Measurements from ENCODE around the gene SPCS2.

DNA sequence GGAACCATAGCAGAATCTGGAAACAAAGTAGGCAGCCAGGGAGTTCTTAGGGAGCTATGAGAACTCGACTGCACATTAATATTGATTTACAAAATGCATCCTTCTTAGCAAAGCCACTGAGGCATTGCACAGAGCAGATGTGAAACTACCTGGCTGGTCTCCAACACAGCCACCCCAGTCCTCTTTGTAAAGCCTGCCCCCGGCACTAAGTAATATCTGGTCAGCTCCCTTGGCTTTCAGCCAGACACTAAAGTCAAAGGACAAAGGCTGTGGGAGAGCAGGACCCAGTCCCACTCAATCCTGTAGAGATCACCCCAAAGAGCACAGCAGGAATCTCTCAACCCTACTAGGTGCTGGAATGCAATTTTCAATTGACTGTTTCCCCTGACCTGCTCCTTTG lies 13.0 kb upstream of the SPCS2 start:
- TF ChIP-seq, protein P1, sequence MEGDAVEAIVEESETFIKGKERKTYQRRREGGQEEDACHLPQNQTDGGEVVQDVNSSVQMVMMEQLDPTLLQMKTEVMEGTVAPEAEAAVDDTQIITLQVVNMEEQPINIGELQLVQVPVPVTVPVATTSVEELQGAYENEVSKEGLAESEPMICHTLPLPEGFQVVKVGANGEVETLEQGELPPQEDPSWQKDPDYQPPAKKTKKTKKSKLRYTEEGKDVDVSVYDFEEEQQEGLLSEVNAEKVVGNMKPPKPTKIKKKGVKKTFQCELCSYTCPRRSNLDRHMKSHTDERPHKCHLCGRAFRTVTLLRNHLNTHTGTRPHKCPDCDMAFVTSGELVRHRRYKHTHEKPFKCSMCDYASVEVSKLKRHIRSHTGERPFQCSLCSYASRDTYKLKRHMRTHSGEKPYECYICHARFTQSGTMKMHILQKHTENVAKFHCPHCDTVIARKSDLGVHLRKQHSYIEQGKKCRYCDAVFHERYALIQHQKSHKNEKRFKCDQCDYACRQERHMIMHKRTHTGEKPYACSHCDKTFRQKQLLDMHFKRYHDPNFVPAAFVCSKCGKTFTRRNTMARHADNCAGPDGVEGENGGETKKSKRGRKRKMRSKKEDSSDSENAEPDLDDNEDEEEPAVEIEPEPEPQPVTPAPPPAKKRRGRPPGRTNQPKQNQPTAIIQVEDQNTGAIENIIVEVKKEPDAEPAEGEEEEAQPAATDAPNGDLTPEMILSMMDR (IDR thresholded peaks at IDR 0.05; ENCODE audit: poor library complexity, severe bottlenecking): no peak
- TF ChIP-seq POLR2AphosphoS5 (IDR thresholded peaks at IDR 0.05): no peak
- no peak for TF ChIP-seq RAD21 (conservative IDR thresholded peaks at IDR 0.05)
- no peak for TF ChIP-seq EZH2 (IDR thresholded peaks at IDR 0.05; ENCODE audit: borderline replicate concordance, insufficient read depth, low read length, poor library complexity, severe bottlenecking)
- no peak for TF ChIP-seq EP300 (conservative IDR thresholded peaks at IDR 0.05; ENCODE audit: poor library complexity, severe bottlenecking)
- TF ChIP-seq, protein P2, sequence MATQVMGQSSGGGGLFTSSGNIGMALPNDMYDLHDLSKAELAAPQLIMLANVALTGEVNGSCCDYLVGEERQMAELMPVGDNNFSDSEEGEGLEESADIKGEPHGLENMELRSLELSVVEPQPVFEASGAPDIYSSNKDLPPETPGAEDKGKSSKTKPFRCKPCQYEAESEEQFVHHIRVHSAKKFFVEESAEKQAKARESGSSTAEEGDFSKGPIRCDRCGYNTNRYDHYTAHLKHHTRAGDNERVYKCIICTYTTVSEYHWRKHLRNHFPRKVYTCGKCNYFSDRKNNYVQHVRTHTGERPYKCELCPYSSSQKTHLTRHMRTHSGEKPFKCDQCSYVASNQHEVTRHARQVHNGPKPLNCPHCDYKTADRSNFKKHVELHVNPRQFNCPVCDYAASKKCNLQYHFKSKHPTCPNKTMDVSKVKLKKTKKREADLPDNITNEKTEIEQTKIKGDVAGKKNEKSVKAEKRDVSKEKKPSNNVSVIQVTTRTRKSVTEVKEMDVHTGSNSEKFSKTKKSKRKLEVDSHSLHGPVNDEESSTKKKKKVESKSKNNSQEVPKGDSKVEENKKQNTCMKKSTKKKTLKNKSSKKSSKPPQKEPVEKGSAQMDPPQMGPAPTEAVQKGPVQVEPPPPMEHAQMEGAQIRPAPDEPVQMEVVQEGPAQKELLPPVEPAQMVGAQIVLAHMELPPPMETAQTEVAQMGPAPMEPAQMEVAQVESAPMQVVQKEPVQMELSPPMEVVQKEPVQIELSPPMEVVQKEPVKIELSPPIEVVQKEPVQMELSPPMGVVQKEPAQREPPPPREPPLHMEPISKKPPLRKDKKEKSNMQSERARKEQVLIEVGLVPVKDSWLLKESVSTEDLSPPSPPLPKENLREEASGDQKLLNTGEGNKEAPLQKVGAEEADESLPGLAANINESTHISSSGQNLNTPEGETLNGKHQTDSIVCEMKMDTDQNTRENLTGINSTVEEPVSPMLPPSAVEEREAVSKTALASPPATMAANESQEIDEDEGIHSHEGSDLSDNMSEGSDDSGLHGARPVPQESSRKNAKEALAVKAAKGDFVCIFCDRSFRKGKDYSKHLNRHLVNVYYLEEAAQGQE (IDR thresholded peaks at IDR 0.05; ENCODE audit: borderline replicate concordance): no peak
- no peak for TF ChIP-seq SMC3 (conservative IDR thresholded peaks at IDR 0.05; ENCODE audit: poor library complexity)
- no peak for TF ChIP-seq MXI1 (conservative IDR thresholded peaks at IDR 0.05; ENCODE audit: poor library complexity, severe bottlenecking)

Measured in neural cell (in vitro differentiated cells).